Kidney (tissue), 14 donors: ENCODE results near the gene PTPRJ. TPM values are rescaled to one million over a fixed set of nuclear protein-coding genes. Genes with fewer than 3 reads are reported as not detected.

ENCODE experiments used
- DNase-seq, 5 donors: peaks; one replicate each; pipeline ENCODE4 v3.0.0-alpha.2; 2013 to 2020
- FAIRE-seq: peaks from 2 replicates; lab custom pipeline; 2012; peaks lifted over from hg19 to GRCh38; lab: Jason Lieb, UNC
- H3K27ac ChIP-seq, 2 donors: one replicate each; pipeline ENCODE4 v1.7.0; 2013; ENCODE audit warnings: low read depth in 2 of 2, low read length in 2 of 2, inconsistent platforms in 1 of 2
- H3K27me3 ChIP-seq: one replicate; pipeline ENCODE4 v1.7.1; 2013; ENCODE audit warnings: low read length, inconsistent platforms; ENCODE audit not compliant: control insufficient read depth, insufficient read depth
- H3K36me3 ChIP-seq, 3 donors: one replicate each; pipeline versions ENCODE4 v1.7.0 to v1.7.1; 2013; ENCODE audit warnings: low read length in 3 of 3, control low read depth in 1 of 3, inconsistent platforms in 1 of 3; ENCODE audit not compliant: insufficient read depth in 3 of 3, control insufficient read depth in 2 of 3
- H3K4me1 ChIP-seq, 3 donors: one replicate each; pipeline versions ENCODE4 v1.7.0 to v1.7.1; 2013; ENCODE audit warnings: low read length in 3 of 3, inconsistent platforms in 1 of 3, low read depth in 1 of 3; ENCODE audit not compliant: control insufficient read depth in 2 of 3, insufficient read depth in 2 of 3
- H3K4me3 ChIP-seq, 3 donors: one replicate each; pipeline versions ENCODE4 v1.7.0 to v1.8.1; 2013; ENCODE audit warnings: low read length in 3 of 3, control low read depth in 1 of 3, inconsistent platforms in 1 of 3
- H3K9ac ChIP-seq, 3 donors: one replicate each; pipeline versions ENCODE4 v1.7.0 to v1.7.1; 2013; ENCODE audit warnings: low read length in 3 of 3, control low read depth in 1 of 3, inconsistent platforms in 1 of 3
- H3K9me3 ChIP-seq, 3 donors: one replicate each; pipeline versions ENCODE4 v1.7.0 to v1.7.1; 2013; ENCODE audit warnings: low read length in 3 of 3, control low read depth in 1 of 3, inconsistent platforms in 1 of 3; ENCODE audit not compliant: control insufficient read depth in 2 of 3, insufficient read depth in 1 of 3
- intact Hi-C: fragments of 100-400 bp; cut with DNase I; formaldehyde crosslinking; loops from one replicate; pipeline ENCODE4 v1.11.1; 2022
- polyA plus RNA-seq: library from polyadenylated mRNA; stranded (reverse); fragments of 350-450 nt; fragmentation: Illumina TruSeq; extraction: RNeasy Lipid Tissue Mini Kit (QIAGEN cat#74804); gene quantifications from one replicate; pipeline ENCODE4 v1.2.3, GENCODE V29; 2014; ENCODE audit warnings: low read depth, low replicate concordance; ENCODE audit not compliant: insufficient read depth
- total RNA-seq: library from RNA; stranded (reverse); fragmentation: NEBNext Ultra II Directional; extraction: Animal tissue kit (Norgen Biotek cat#: 25700); gene quantifications from one replicate; pipeline ENCODE4 v1.2.1, GENCODE V29; 2021
- TF ChIP-seq, protein P1 (sequence below): IDR thresholded peaks from 3 replicates; pipeline ENCODE4 v1.5.1; 2012; ENCODE audit warnings: mild to moderate bottlenecking, moderate library complexity, borderline replicate concordance; ENCODE audit not compliant: insufficient read depth; ENCODE audit errors: extremely low read depth
- donor health status: control.
- donor health status: control.
- donor health status: control.
- donor health status: control.
- donor health status: control.
- donor health status: DM: yes; HTN: yes; CAD: no.
- donor health status: Normal renal cell carcinoma (clear cell type).

PTPRJ gene
- total and polyA plus RNA-seq, 2 donors from 2014 or later: 9.2 to 80.5 TPM

GRCh38 chr11:48122246-48122645, 141.9 kb downstream of the PTPRJ start:
- Histone ChIP-seq H3K27me3 (no peaks in the 10 kb centered on the region), H3K9me3 (no peaks in the 10 kb centered on the region), H3K9ac (no peak overlapping the region), H3K4me3 (no peak overlapping the region), H3K27ac (no peak overlapping the region), H3K4me1 (no peaks in the 10 kb centered on the region), H3K36me3 (peaks cover 0 to 31% (median 20%) of the 10 kb centered on the region in 3 donors)
- FAIRE-seq (no peak), DNase-seq (no peak)
- TF ChIP-seq, protein P1, sequence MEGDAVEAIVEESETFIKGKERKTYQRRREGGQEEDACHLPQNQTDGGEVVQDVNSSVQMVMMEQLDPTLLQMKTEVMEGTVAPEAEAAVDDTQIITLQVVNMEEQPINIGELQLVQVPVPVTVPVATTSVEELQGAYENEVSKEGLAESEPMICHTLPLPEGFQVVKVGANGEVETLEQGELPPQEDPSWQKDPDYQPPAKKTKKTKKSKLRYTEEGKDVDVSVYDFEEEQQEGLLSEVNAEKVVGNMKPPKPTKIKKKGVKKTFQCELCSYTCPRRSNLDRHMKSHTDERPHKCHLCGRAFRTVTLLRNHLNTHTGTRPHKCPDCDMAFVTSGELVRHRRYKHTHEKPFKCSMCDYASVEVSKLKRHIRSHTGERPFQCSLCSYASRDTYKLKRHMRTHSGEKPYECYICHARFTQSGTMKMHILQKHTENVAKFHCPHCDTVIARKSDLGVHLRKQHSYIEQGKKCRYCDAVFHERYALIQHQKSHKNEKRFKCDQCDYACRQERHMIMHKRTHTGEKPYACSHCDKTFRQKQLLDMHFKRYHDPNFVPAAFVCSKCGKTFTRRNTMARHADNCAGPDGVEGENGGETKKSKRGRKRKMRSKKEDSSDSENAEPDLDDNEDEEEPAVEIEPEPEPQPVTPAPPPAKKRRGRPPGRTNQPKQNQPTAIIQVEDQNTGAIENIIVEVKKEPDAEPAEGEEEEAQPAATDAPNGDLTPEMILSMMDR: no peak
- intact Hi-C loops: no loop called here

GRCh38 chr11:48122656-48123055, 142.3 kb downstream of the PTPRJ start:
- Histone ChIP-seq H3K27me3 (no peaks in the 10 kb centered on the region), H3K4me1 (no peaks in the 10 kb centered on the region), H3K27ac (no peak overlapping the region), H3K36me3 (peaks cover 0 to 34% (median 23%) of the 10 kb centered on the region in 3 donors), H3K9me3 (no peaks in the 10 kb centered on the region), H3K9ac (no peak overlapping the region), H3K4me3 (no peak overlapping the region)
- TF ChIP-seq, protein P1: no peak
- intact Hi-C loops: no loop called here
- DNase-seq (no peak), FAIRE-seq (no peak)

DNA sequence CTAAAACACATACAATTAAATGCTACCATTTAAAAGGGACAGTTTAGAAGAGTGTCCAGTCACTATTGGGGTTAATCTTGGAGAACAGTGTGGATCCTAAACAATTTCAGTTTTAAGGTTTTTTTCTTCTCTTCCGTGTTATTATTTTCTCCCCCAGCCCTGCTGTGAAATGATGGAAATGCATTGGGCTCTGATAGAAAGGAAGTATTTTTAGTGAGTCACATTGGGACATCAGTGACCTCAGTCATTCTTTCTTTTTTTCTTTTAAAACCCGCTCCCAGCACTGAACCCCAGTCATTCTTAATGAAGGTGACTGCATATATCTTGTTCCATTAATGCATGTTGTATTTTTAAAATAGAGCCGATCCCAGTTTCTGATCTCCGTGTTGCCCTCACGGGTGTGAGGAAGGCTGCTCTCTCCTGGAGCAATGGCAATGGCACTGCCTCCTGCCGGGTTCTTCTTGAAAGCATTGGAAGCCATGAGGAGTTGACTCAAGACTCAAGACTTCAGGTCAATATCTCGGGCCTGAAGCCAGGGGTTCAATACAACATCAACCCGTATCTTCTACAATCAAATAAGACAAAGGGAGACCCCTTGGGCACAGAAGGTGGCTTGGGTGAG, 143.0 kb downstream of the PTPRJ start:
- no peaks in the 10 kb centered on the region for H3K27me3 ChIP-seq
- FAIRE-seq (no peak), DNase-seq (no peak)
- no peaks in the 10 kb centered on the region for H3K4me1 ChIP-seq
- no peak overlapping the region for H3K9ac ChIP-seq
- no peaks in the 10 kb centered on the region for H3K9me3 ChIP-seq
- intact Hi-C loops: no loop called here
- no peak overlapping the region for H3K27ac ChIP-seq
- TF ChIP-seq, protein P1: no peak
- no peak overlapping the region for H3K4me3 ChIP-seq
- peaks cover 0 to 41% (median 29%) of the 10 kb centered on the region in 3 donors for H3K36me3 ChIP-seq
